NCI-H524 treated with DMSO at 0.1 percent for 48 hours (cell line): Measurements from ENCODE around the gene COL6A5.
"Not testable (repeated sequence)": the region's sequence is repeated elsewhere in the genome, so short reads cannot be mapped to it uniquely, and the experiment has no call there.

Source experiments
- DNase-seq: peaks from one replicate; lab custom pipeline; 2025; lab: John Stamatoyannopoulos, UW

The COL6A5 gene

GRCh38 chr3:130345487-130346079 is at the start of gene COL6A5:
Gene COL6A5 (plus strand): TSS chr3:130345672. CDS start chr3:130373639, 27,967 bp downstream.
- no peak for DNase-seq

- DNase-seq, result no peak
Measured at GRCh38 chr3:130299531-130299930, 45.9 kb upstream of the COL6A5 start.

DNA sequence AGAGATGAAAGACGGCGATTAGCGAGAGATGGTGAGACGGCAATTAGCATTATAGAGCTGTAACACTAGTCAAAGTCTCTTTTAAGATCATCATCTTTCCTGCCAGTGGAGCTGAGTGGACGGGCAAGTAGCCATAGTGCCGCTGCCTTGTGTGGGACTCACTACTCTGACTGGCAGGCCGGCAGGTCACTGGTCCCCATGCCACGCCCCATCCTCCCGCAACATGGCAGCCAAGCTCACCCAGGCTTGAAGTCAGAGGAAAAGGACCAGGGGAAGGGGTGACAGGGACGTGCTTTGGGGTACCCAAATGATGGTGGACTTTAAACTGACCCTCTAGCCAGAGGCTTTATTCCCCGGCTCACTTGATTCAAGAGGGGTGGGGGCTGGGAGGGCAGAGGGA is 44.6 kb upstream of the COL6A5 start:
- DNase-seq, result no peak

- DNase-seq, result peak; percentile 16
Measured at GRCh38 chr3:130310109-130310508, 35.4 kb upstream of the COL6A5 start.

DNA sequence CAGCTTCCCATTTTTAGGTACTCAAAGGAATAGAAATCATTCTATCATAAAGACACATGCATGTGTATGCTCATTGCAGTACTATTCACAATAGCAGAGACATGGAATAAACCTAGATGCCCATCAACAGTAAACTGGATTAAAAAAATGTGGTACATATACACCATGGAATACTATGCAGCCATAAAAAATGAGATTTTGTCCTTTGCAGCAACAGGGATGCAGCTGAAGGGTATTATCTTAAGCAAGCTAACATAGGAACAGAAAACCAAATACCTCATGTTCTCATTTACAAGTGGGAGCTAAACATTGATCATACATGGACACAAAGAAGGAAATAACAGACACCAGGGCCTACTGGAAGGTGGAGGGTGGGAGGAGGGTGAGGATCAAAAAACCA is 33.1 kb upstream of the COL6A5 start:
- DNase-seq, result no peak

- DNase-seq, result no peak
Measured at GRCh38 chr3:130316169-130316568, 29.3 kb upstream of the COL6A5 start.

- DNase-seq, result no peak
Measured at GRCh38 chr3:130323503-130323902, 22.0 kb upstream of the COL6A5 start.

GRCh38 chr3:130340766-130341165 is 4.7 kb upstream of the COL6A5 start:
- no peak for DNase-seq

DNA sequence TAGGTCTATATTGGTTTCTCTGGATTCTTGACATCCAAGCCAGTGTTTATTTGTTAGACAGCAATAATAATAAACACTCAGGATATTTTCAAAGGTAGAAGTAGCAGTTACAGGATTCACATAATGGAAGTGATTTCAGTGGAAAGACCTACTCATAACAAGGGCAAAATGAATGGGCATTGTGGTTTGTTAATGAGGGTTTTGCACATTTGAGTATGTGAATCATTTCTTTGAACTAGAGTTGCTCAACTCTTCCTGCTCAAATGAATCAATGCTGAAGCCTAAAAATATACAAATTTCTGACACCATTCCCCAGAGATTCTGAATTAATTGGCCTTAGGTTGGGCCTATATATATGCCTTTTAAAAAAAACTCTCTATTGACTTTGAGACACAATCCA is 4.1 kb upstream of the COL6A5 start:
- DNase-seq, result no peak

DNA sequence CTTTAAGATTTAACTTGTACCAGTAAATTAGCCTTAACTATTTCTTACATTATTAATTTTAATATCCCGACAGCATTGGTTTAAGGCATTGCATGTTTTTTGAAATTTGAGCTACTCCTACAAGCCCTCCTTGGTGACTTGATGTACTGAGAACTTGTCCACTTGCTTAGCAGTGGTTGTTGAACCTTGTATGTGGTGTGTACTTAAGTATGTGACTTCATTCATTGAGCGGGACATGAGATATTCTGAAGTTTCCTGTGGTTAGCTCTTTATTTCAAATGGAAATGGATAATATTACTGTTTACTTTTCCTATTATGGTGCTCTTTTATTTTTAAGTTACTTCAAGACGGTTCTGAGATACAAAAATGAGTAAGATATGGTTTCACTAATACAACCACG is 3.6 kb upstream of the COL6A5 start:
- DNase-seq, result no peak

DNA sequence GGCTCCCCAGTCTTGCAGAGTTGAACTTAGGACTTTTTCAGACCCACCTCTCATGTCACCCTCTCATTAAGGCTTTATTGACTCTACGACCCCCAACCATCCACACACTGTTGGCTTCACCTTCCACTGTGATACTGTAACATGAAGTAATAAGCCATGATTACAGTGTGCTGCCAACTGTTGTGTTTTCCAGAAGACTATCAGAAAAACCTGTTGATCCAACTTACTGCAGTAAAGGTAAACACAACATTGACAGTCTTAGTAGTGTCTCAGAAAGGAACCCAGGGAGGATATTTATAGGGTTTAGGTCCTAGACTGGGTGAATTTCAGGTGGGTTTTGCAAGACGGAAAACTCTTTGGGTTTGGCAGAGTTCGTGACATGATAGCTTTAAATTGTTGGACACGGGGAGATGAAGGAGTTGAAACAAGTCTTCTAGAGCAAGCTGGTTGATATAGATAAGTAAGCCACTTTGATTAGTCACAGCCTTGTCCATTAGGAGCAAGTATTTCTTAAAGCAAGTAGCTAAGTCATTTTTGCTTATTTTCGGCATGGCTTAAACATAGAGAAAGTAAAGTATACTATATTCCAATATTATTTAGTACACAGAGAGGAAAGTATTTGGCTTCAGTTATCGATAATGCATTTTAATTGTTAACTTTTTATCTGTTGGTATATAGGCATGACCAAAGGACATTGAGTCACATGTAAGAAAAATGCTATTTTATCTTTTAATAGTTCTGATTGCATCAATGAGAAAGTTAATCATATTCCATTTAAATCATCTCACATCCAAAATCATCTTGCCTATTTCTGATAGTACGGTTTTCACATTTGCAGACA is 2.4 kb upstream of the COL6A5 start:
- DNase-seq, result no peak

DNA sequence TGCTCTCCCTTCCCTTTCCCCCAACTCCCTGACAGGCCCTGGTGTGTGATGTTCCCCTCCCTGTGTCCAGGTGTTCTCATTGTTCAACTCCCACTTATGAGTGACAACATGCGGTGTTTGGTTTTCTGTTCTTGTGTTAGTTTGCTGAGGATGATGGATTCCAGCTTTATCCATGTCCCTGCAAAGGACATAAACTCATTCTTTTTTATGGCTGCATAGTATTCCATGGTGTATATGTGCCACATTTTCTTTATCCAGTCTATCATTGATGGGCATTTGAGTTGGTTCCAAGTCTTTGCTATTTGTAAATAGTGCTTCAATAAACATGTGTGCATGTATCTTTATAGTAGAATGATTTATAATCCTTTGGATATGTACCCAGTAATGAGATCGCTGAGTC is 2.8 kb downstream of the COL6A5 start:
- DNase-seq, result not testable (repeated sequence)

- peak; percentile 74 for DNase-seq
Measured at GRCh38 chr3:130354430-130354829, 9.0 kb downstream of the COL6A5 start.

DNA sequence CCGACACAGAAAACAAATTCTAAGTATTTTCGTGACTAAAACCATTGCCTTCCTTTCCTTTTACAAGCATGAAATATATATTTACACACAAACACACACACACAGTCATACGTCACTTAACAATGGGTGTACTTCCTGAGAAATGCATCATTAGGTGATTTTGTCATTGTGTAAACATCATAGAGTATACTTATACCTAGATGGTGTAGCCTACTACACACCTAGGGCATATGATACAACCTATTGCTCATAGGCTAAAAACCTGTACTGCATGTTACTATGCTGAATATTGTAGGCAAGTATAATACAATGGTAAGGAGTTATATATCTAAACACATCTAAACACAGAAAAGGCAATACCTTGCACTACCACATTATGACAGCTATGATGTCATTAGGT is 28.6 kb downstream of the COL6A5 start:
- DNase-seq, result no peak

- no peak for DNase-seq
Measured at GRCh38 chr3:130374908-130375307, 29.4 kb downstream of the COL6A5 start.

GRCh38 chr3:130377960-130378676 is 32.6 kb downstream of the COL6A5 start:
- no peak for DNase-seq

DNA sequence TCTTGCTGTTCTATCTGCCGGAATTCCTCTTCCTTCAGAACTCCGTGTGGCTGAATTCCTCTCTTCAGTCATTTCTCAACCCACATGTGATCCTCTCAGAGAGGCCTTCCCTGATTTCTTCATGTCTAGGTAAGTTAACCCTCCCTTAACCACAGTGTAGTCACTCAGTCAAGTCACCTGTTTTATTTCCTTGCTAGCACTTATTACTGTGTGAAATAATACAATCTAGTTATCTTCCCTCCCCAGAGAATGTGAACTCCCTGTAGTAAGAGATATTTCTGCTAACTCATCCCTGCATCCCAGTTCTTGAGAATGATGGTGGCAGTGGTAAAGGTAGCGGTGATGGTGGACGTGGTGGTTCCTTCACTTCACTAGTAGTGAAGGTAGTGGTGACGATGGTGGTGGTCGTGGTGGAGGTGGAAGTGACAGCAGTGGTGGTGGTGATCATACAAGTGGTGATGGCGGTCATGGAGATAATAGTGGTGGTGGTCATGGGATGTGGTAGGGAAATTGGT is 33.3 kb downstream of the COL6A5 start:
- DNase-seq, result no peak

GRCh38 chr3:130379274-130379673 is 33.8 kb downstream of the COL6A5 start:
- DNase-seq, result no peak

GRCh38 chr3:130380398-130380797 is 34.9 kb downstream of the COL6A5 start:
- no peak for DNase-seq

GRCh38 chr3:130383424-130383823 is 38.0 kb downstream of the COL6A5 start:
- no peak for DNase-seq

GRCh38 chr3:130384476-130385025 is 39.1 kb downstream of the COL6A5 start:
- no peak for DNase-seq

DNA sequence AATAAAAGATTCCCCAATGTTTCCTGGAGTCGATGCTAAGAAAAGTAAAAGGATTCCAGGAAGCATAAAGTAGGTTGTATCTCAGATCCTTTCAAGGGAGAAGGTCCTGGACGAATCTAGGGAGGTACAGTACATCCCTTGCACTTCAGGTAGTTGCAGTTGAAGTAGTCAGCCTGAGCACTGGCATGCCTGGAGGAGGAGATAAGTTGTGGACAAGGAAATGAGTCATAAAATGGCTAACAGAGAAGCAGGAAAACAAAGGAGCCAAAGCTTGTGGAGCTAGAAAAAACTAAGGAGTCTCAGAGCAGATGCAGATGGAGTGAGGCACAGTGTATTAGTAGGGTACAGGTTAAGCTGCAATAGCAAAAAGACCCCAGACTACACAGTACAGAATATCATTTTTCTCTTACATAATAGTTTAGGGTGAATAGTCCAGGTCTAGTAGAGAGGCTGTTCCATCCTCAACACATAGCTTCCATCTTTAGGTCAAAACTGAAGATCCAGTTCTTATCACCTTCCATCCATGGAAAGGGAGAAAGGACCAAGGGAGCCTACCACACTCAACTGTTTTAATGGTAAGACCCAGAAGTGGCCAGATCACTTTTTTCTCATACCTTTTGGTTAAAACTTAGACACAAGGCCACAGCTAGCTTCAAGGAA is 41.3 kb downstream of the COL6A5 start:
- no peak for DNase-seq
